Epithelial cell of esophagus (primary cell): ENCODE results near the gene ZEB1.

Experiments used
- DNase-seq: peaks from one replicate; pipeline ENCODE4 v3.0.0; 2010; ENCODE audit warnings: low read depth
- H3K4me3 ChIP-seq: 2 replicates; pipeline ENCODE4 v1.5.1; 2011; ENCODE audit warnings: mild to moderate bottlenecking, low read length, control low read depth
- CTCF ChIP-seq: IDR thresholded peaks from 2 replicates; pipeline ENCODE4 v1.5.1; 2011; ENCODE audit warnings: low read depth, mild to moderate bottlenecking, low read length, control low read depth, inconsistent platforms; ENCODE audit not compliant: insufficient read depth; ENCODE audit errors: missing control alignments

The ZEB1 gene

GRCh38 chr10:31479752-31480151 lies 160.7 kb downstream of the ZEB1 start:
- TF ChIP-seq CTCF, result no peak
- H3K4me3 ChIP-seq, result no peak overlapping the region
- DNase-seq, result no peak

- TF ChIP-seq CTCF, result no peak
Observed at GRCh38 chr10:31483546-31483945, 164.5 kb downstream of the ZEB1 start.

GRCh38 chr10:31484431-31485135 lies 165.6 kb downstream of the ZEB1 start:
- H3K4me3 ChIP-seq, result no peak overlapping the region
- TF ChIP-seq CTCF, result no peak
- no peak for DNase-seq

More at GRCh38 chr10:31483546-31483945, 164.5 kb downstream of the ZEB1 start:
- no peak overlapping the region for H3K4me3 ChIP-seq
- no peak for DNase-seq

GRCh38 chr10:31490858-31491504 lies 172.0 kb downstream of the ZEB1 start:
- H3K4me3 ChIP-seq, result no peak overlapping the region
- TF ChIP-seq CTCF, result peak; percentile 71
- DNase-seq, result peak; percentile 53

GRCh38 chr10:31507427-31507826 lies 188.4 kb downstream of the ZEB1 start:
- TF ChIP-seq CTCF, result no peak
- H3K4me3 ChIP-seq, result no peak overlapping the region
- DNase-seq, result no peak

GRCh38 chr10:31508234-31508633 lies 189.2 kb downstream of the ZEB1 start:
- no peak overlapping the region for H3K4me3 ChIP-seq
- DNase-seq, result no peak
- TF ChIP-seq CTCF, result no peak
